Upper lobe of left lung (tissue), 4 donors: Measurements from ENCODE around the gene GPS2.

Source experiments
- EP300 ChIP-seq, 4 donors: sonication (generic); formaldehyde crosslinking; IDR thresholded peaks; one replicate each; pipeline ENCODE4 v1.5.1; 2017; ENCODE audit warnings: antibody characterized with exemption in 4 of 4, control low read depth in 2 of 4
- POLR2A ChIP-seq, 4 donors: fragments of 450-650 bp; IDR thresholded peaks; one replicate each; pipeline ENCODE4 v1.5.1; 2016 to 2017; ENCODE audit warnings: antibody characterized with exemption in 4 of 4, mild to moderate bottlenecking in 2 of 4
- POLR2AphosphoS5 ChIP-seq, 2 donors: sonication (generic); formaldehyde crosslinking; IDR thresholded peaks; one replicate each; pipeline ENCODE4 v1.5.1; 2017; ENCODE audit warnings: antibody characterized with exemption in 2 of 2
- TF ChIP-seq, protein P1 (sequence below), 6 experiments: fragments of 450-650 bp in 4 of 6; fragments of 200-600 bp in 2 of 6; sonication (generic) in 2 of 6; IDR thresholded peaks; one replicate each; pipeline ENCODE4 v1.5.1; 2016 to 2019; ENCODE audit warnings: antibody characterized with exemption in 6 of 6

DNA sequence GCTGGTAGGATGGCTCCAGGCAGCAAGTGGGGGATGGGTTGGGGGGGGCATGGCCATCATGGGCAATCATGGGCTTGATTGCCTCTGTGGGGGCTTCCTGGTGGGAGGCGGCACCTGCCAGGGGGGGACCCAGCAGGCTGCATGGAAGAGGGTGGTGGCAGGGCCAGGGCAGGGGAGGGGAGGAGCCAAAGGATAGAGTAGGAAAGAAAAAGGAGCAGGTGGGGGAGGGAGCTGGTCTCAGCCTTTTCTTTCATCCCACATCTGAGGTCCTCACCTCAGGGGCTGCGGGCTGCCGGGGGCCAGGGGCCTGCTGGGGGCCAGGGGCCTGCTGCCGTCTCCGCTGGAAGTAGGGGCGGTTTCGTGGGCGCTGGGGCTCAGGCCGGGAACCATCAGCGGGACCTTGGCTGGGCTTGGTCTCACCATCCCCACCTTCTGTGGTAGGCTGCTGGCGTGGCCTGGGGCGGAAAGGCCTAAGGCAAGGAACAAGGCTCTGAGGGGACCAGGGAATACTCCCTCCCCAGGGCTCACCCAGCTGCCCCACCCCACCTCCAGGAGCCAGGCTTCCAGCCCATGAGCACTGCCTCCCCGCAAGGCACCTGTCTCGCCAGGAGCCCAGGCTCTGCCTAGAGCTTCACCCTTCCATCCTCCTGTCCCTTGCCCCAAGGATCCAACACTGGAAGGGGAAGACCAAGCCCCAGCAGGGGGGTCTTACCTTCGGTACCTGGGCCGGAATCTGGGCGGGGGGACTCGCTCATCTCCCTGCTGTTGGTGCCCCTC is 25.7 kb downstream of the GPS2 start:
- TF ChIP-seq POLR2A (IDR thresholded peaks at IDR 0.05), result no peak
- TF ChIP-seq, protein P1, sequence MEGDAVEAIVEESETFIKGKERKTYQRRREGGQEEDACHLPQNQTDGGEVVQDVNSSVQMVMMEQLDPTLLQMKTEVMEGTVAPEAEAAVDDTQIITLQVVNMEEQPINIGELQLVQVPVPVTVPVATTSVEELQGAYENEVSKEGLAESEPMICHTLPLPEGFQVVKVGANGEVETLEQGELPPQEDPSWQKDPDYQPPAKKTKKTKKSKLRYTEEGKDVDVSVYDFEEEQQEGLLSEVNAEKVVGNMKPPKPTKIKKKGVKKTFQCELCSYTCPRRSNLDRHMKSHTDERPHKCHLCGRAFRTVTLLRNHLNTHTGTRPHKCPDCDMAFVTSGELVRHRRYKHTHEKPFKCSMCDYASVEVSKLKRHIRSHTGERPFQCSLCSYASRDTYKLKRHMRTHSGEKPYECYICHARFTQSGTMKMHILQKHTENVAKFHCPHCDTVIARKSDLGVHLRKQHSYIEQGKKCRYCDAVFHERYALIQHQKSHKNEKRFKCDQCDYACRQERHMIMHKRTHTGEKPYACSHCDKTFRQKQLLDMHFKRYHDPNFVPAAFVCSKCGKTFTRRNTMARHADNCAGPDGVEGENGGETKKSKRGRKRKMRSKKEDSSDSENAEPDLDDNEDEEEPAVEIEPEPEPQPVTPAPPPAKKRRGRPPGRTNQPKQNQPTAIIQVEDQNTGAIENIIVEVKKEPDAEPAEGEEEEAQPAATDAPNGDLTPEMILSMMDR (IDR thresholded peaks at IDR 0.05), result no peak
- no peak for TF ChIP-seq EP300 (IDR thresholded peaks at IDR 0.05)
- no peak for TF ChIP-seq POLR2AphosphoS5 (IDR thresholded peaks at IDR 0.05)
